Ureter (tissue), 1 donor: ENCODE data around the gene MKI67. TPM values are rescaled to one million over a fixed set of nuclear protein-coding genes. Genes with fewer than 3 reads are reported as not detected.

Source experiments
- DNase-seq: peaks from one replicate; pipeline ENCODE4 v3.0.0-alpha.2; 2020; ENCODE audit warnings: low spot score
- total RNA-seq: library from RNA; stranded (reverse); gene quantifications from one replicate; pipeline ENCODE4 v1.2.4, GENCODE V29; 2023
- donor health status: DM: yes; HTN: yes; CAD: no.

Gene MKI67
- total RNA-seq, 1 donor from 2014 or later: 2.6 TPM

- no peak for DNase-seq
These were observed 73.5 kb downstream of the MKI67 start for GRCh38 chr10:128052696-128053095.

- DNase-seq: no peak
These were observed 74.7 kb downstream of the MKI67 start for GRCh38 chr10:128051548-128051947.

- no peak for DNase-seq
These were observed 75.3 kb downstream of the MKI67 start for GRCh38 chr10:128050936-128051335.

- no peak for DNase-seq
These were observed 76.1 kb downstream of the MKI67 start for GRCh38 chr10:128050121-128050516.

GRCh38 chr10:128049226-128050120 lies 76.8 kb downstream of the MKI67 start:
- no peak for DNase-seq

- no peak for DNase-seq
These were observed 77.4 kb downstream of the MKI67 start for GRCh38 chr10:128048819-128049210.

- peak; percentile 62 for DNase-seq
These were observed 78.0 kb downstream of the MKI67 start for GRCh38 chr10:128047991-128048818.

- peak; percentile 92 for DNase-seq
These were observed 78.9 kb downstream of the MKI67 start for GRCh38 chr10:128047351-128047750.

- no peak for DNase-seq
These were observed 79.3 kb downstream of the MKI67 start for GRCh38 chr10:128046953-128047290.

Other genes starting within 250 kb of the MKI67 start
- not detected for gene CLRN3, start 233.5 kb downstream of the MKI67 start, total RNA-seq
- 33.0 TPM for gene PTPRE, start 219.3 kb downstream of the MKI67 start, total RNA-seq